SK-N-SH (cell line): ENCODE results near the gene GRM1. TPM values are rescaled to one million over a fixed set of nuclear protein-coding genes. Genes with fewer than 3 reads are reported as not detected.

Experiments
- CTCF ChIA-PET: fragments of 300-600, 350-600 bp; formaldehyde crosslinking; extraction: SDS; loops from one replicate; lab custom pipeline; 2021; lab: Yijun Ruan, JAX
- POLR2A ChIA-PET: fragments of 350-600 bp; sonication (Branson Sonifier 250); formaldehyde crosslinking; extraction: SDS; loops from one replicate; lab custom pipeline; 2020; ENCODE audit warnings: antibody characterized with exemption, inconsistent platforms; lab: Yijun Ruan, JAX
- DNase-seq: peaks from one replicate; pipeline ENCODE4 v3.0.0; 2012
- H2AFZ ChIP-seq: fragments of 200-600 bp; sonication (generic); 2 replicates; pipeline ENCODE4 v1.8.1; 2016; ENCODE audit warnings: antibody characterized with exemption, mild to moderate bottlenecking, low read depth
- H3F3A ChIP-seq: fragments of 200-600 bp; sonication (generic); replicated peaks from 2 replicates; pipeline ENCODE3; 2016; ENCODE audit warnings: antibody characterized with exemption, mild to moderate bottlenecking; ENCODE audit not compliant: insufficient read depth
- H3K27ac ChIP-seq, 2 experiments: fragments of 200-500 bp in 1 of 2; fragments of 200-600 bp in 1 of 2; sonication (Bioruptor generic) in 1 of 2; sonication (generic), shearing (Covaris generic) in 1 of 2; 2 replicates each; pipeline versions ENCODE4 v1.5.1 to v1.6.1; 2014 to 2016; ENCODE audit warnings: low read depth in 2 of 2, inconsistent platforms in 1 of 2, low read length in 1 of 2, mild to moderate bottlenecking in 1 of 2, mixed read lengths in 1 of 2
- H3K27me3 ChIP-seq: fragments of 200-600 bp; sonication (generic), shearing (Covaris generic); 2 replicates; pipeline ENCODE4 v1.6.1; 2016; ENCODE audit warnings: mixed run types; ENCODE audit not compliant: insufficient read depth
- H3K36me3 ChIP-seq, 2 experiments: fragments of 200-500 bp in 1 of 2; fragments of 200-600 bp in 1 of 2; sonication (Bioruptor generic) in 1 of 2; sonication (generic) in 1 of 2; replicated peaks in 1 of 2; 2 replicates each; pipeline versions ENCODE3 to v1.5.1; 2014 to 2016; ENCODE audit warnings: low read length in 1 of 2, mild to moderate bottlenecking in 1 of 2; ENCODE audit not compliant: insufficient read depth in 2 of 2, control insufficient read depth in 1 of 2
- H3K4me1 ChIP-seq, 2 experiments: fragments of 200-500 bp in 1 of 2; fragments of 200-600 bp in 1 of 2; sonication (Bioruptor generic) in 1 of 2; sonication (generic), shearing (Covaris generic) in 1 of 2; 2 replicates each; pipeline versions ENCODE4 v1.5.1 to v1.6.1; 2014 to 2016; ENCODE audit warnings: low read depth in 1 of 2, low read length in 1 of 2, mixed run types in 1 of 2; ENCODE audit not compliant: insufficient read depth in 2 of 2, control insufficient read depth in 1 of 2
- H3K4me2 ChIP-seq: fragments of 200-600 bp; sonication (generic), shearing (Covaris generic); 2 replicates; pipeline ENCODE4 v1.6.1; 2017; ENCODE audit warnings: mixed run types
- H3K4me3 ChIP-seq, 2 experiments: fragments of 200-500 bp in 1 of 2; fragments of 200-600 bp in 1 of 2; sonication (Bioruptor generic) in 1 of 2; sonication (generic), shearing (Covaris generic) in 1 of 2; 2 replicates each; pipeline versions ENCODE4 v1.5.1 to v1.8.1; 2014 to 2016; ENCODE audit warnings: low read depth in 2 of 2, inconsistent platforms in 1 of 2, low read length in 1 of 2, mild to moderate bottlenecking in 1 of 2, mixed read lengths in 1 of 2, moderate library complexity in 1 of 2
- H3K79me2 ChIP-seq: fragments of 200-600 bp; sonication (generic); 2 replicates; pipeline ENCODE4 v1.8.1; 2017; ENCODE audit warnings: mild to moderate bottlenecking; ENCODE audit not compliant: insufficient read depth
- H3K9ac ChIP-seq: fragments of 200-600 bp; sonication (generic); 2 replicates; pipeline ENCODE4 v1.6.1; 2017; ENCODE audit warnings: mixed run types
- H3K9me2 ChIP-seq: fragments of 200-600 bp; sonication (generic); 2 replicates; pipeline ENCODE4 v1.6.1; 2017; ENCODE audit warnings: mixed run types
- H3K9me3 ChIP-seq: fragments of 200-600 bp; sonication (generic); 2 replicates; pipeline ENCODE4 v1.6.1; 2017; ENCODE audit warnings: mixed run types, mild to moderate bottlenecking, moderate library complexity
- H4K20me1 ChIP-seq: fragments of 200-600 bp; sonication (generic); 2 replicates; pipeline ENCODE4 v1.6.1; 2017; ENCODE audit warnings: mild to moderate bottlenecking, mixed run types; ENCODE audit not compliant: insufficient read depth
- CHD2 ChIP-seq: fragments of 150-350 bp; IDR thresholded peaks from 2 replicates; pipeline ENCODE4 v1.6.1; 2018; ENCODE audit warnings: low read length; ENCODE audit not compliant: partially characterized antibody
- CTCF ChIP-seq: fragments of 200-600 bp; sonication (generic); IDR thresholded peaks from 2 replicates; pipeline ENCODE4 v1.6.1; 2017; ENCODE audit warnings: antibody characterized with exemption, mild to moderate bottlenecking, moderate library complexity
- ELF1 ChIP-seq: IDR thresholded peaks from 2 replicates; pipeline ENCODE4 v1.4.0; 2012
- EP300 ChIP-seq, 2 experiments: IDR thresholded peaks; 2 replicates each; pipeline versions ENCODE4 v1.4.0 to v1.6.1; 2012; ENCODE audit warnings: borderline replicate concordance in 1 of 2, low read depth in 1 of 2, low read length in 1 of 2
- EZH2phosphoT487 ChIP-seq: fragments of 200-600 bp; sonication (generic); IDR thresholded peaks from 2 replicates; pipeline ENCODE4 v1.6.1; 2017; ENCODE audit warnings: low read depth, mixed run types, mild to moderate bottlenecking, antibody characterized with exemption, moderate library complexity, borderline replicate concordance
- FOXM1 ChIP-seq: IDR thresholded peaks from 2 replicates; pipeline ENCODE4 v1.4.0; 2012; ENCODE audit warnings: low read depth, mild to moderate bottlenecking
- MAX ChIP-seq: IDR thresholded peaks from 2 replicates; pipeline ENCODE4 v1.4.0; 2012; ENCODE audit warnings: low read depth
- MEF2A ChIP-seq: IDR thresholded peaks from 2 replicates; pipeline ENCODE4 v1.4.0; 2012; ENCODE audit warnings: low read depth, borderline replicate concordance
- NFIC ChIP-seq: IDR thresholded peaks from 2 replicates; pipeline ENCODE4 v1.4.0; 2012; ENCODE audit warnings: borderline replicate concordance
- PBX3 ChIP-seq: IDR thresholded peaks from 2 replicates; pipeline ENCODE4; 2012
- POLR2AphosphoS5 ChIP-seq: IDR thresholded peaks from 2 replicates; pipeline ENCODE4 v1.6.1; 2012; ENCODE audit warnings: low read depth, low read length
- RCOR1 ChIP-seq: fragments of 150-350 bp; IDR thresholded peaks from 2 replicates; pipeline ENCODE4 v1.6.1; 2017; ENCODE audit warnings: antibody characterized with exemption, low read length
- RXRA ChIP-seq: IDR thresholded peaks from 2 replicates; pipeline ENCODE4 v1.4.0; 2012; ENCODE audit warnings: low read depth, mild to moderate bottlenecking, borderline replicate concordance
- SMC3 ChIP-seq: IDR thresholded peaks from 2 replicates; pipeline ENCODE4 v1.6.1; 2012; ENCODE audit warnings: low read depth, low read length, improper control_type of control experiment
- TAF1 ChIP-seq: IDR thresholded peaks from 2 replicates; pipeline ENCODE4 v1.6.1; 2012; ENCODE audit warnings: low read depth, mild to moderate bottlenecking, low read length, moderate library complexity, borderline replicate concordance
- USF1 ChIP-seq: IDR thresholded peaks from 2 replicates; pipeline ENCODE4 v1.4.0; 2012; ENCODE audit warnings: low read depth, borderline replicate concordance
- USF2 ChIP-seq: fragments of 150-350 bp; IDR thresholded peaks from 2 replicates; pipeline ENCODE4 v1.6.1; 2017; ENCODE audit warnings: antibody characterized with exemption, low read length, low read depth, borderline replicate concordance
- WGBS: methylation state at CpG from one replicate; pipeline ENCODE4 v1.1.6; 2017; ENCODE audit warnings: low lambda C conversion rate; 5-methylcytosine and 5-hydroxymethylcytosine counted together
- polyA plus RNA-seq, 3 experiments: library from polyadenylated mRNA; depleted of rRNA; stranded (reverse); fragments of >200 nt; gene quantifications; 2 replicates each; pipeline ENCODE4 v1.2.3, GENCODE V29; 2012

Gene GRM1
- polyA plus RNA-seq, 1 of the 3 experiments (the other 2 are of a cell fraction), result 0.05 TPM

GRCh38 chr6:146284311-146284710 is 255.4 kb downstream of the GRM1 start:
- no peak overlapping the region for H3K9ac ChIP-seq
- ChIA-PET POLR2A (no interaction called here), CTCF (no interaction called here)
- no peaks in the 10 kb centered on the region for H3K9me2 ChIP-seq
- H3K27ac ChIP-seq, result no peak overlapping the region
- no peak overlapping the region for H3K4me2 ChIP-seq
- H3K36me3 ChIP-seq, result no peaks in the 10 kb centered on the region
- DNase-seq, result no peak
- no peaks in the 10 kb centered on the region for H3K27me3 ChIP-seq
- no peak overlapping the region for H3K4me3 ChIP-seq
- no peak overlapping the region for H2AFZ ChIP-seq
- TF ChIP-seq SMC3, result no peak
- H4K20me1 ChIP-seq, result no peaks in the 10 kb centered on the region
- WGBS, result 34% methylated on average over 2 of the region's 2 CpGs
- no peaks in the 10 kb centered on the region for H3K9me3 ChIP-seq
- H3K79me2 ChIP-seq, result no peaks in the 10 kb centered on the region
- no peaks in the 10 kb centered on the region for H3F3A ChIP-seq
- H3K4me1 ChIP-seq, result no peaks in the 10 kb centered on the region

- POLR2A ChIA-PET, result no interaction called here
- H3K79me2 ChIP-seq, result no peaks in the 10 kb centered on the region
- H3K4me2 ChIP-seq, result no peak overlapping the region
- no peaks in the 10 kb centered on the region for H3K36me3 ChIP-seq
- H3K9me3 ChIP-seq, result no peaks in the 10 kb centered on the region
- H3K4me3 ChIP-seq, result no peak overlapping the region
- no peak overlapping the region for H2AFZ ChIP-seq
- CTCF ChIA-PET, result interaction anchor here (1.0 kb wide), 1 partner anchor 49 kb away, joined by 3 read pairs; no protein-coding TSS in a partner anchor
- H3F3A ChIP-seq, result no peaks in the 10 kb centered on the region
- H4K20me1 ChIP-seq, result no peaks in the 10 kb centered on the region
- no peak overlapping the region for H3K27ac ChIP-seq
- TF ChIP-seq RCOR1 (no peak), MAX (no peak), RXRA (no peak), CHD2 (no peak), USF1 (no peak), ELF1 (no peak), FOXM1 (no peak), EZH2phosphoT487 (no peak), USF2 (no peak), POLR2AphosphoS5 (no peak), TAF1 (no peak), EP300 (IDR thresholded peaks at IDR 0.05; ENCODE audit: borderline replicate concordance in 1 of 2, low read depth in 1 of 2, low read length in 1 of 2) (no peak), NFIC (no peak), MEF2A (no peak), PBX3 (no peak), CTCF (no peak)
- H3K27me3 ChIP-seq, result no peaks in the 10 kb centered on the region
- DNase-seq, result no peak
- no peaks in the 10 kb centered on the region for H3K9me2 ChIP-seq
- WGBS, result 59% methylated on average over 3 of the region's 3 CpGs
- no peaks in the 10 kb centered on the region; a peak in 1 of 4 replicates for H3K4me1 ChIP-seq
- H3K9ac ChIP-seq, result no peak overlapping the region
These were observed 258.1 kb downstream of the GRM1 start for GRCh38 chr6:146286961-146287360.
